Stimulated activated CD4-positive, alpha-beta T cell treated with anti-CD3 and anti-CD28 coated beads, Interleukin-2, amount 100 ng/mL, for 48 hours (primary cell): ENCODE results near the gene BBS2.

Experiments
- DNase-seq, 2 donors: peaks; one replicate each; pipeline ENCODE4 v3.0.0-alpha.2; 2020

The BBS2 gene

GRCh38 chr16:56477096-56477878, 42.5 kb downstream of the BBS2 start:
- no peak for DNase-seq

DNA sequence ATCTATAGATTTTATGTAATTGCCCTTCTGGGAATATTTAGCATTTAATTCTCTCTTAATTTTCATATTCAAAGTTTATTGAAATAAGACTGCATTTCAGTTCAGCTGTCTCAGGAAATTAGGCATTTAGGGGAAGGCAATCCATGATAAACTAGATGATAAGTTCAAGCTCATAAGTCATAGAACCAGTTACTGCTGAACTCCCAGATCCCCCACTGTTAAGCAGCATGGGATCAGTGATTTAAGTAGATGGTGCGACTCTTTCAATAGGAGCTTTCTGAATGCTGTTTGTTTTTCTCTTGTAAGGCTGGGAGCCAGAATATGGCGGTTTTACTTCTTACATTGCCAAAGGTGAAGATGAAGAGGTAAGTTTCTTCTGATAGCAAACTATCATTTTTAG, 44.6 kb downstream of the BBS2 start:
- no peak for DNase-seq

- no peak for DNase-seq
These were observed 49.2 kb downstream of the BBS2 start for GRCh38 chr16:56470666-56471065.

DNA sequence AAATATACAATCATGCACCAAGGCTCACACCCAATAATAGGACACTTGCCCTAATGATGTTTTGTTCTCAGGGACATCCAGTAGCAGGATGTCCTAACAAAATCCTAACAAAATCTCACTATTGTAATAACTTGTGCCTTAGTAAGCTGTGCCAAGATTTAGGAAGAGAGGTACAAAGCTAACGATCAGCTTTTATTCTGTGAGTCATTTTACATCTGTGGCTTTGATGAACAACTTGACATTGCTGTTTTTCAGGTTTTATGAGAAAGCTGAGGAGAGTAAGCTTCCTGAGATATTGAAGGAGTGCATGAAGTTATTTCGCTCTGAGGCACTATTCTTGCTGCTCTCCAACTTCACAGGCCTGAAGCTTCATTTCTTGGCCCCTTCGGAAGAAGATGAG, 49.6 kb downstream of the BBS2 start:
- DNase-seq, result no peak

GRCh38 chr16:56469748-56470147, 50.1 kb downstream of the BBS2 start:
- no peak for DNase-seq

- no peak for DNase-seq
These were observed 51.0 kb downstream of the BBS2 start for GRCh38 chr16:56468800-56469199.

DNA sequence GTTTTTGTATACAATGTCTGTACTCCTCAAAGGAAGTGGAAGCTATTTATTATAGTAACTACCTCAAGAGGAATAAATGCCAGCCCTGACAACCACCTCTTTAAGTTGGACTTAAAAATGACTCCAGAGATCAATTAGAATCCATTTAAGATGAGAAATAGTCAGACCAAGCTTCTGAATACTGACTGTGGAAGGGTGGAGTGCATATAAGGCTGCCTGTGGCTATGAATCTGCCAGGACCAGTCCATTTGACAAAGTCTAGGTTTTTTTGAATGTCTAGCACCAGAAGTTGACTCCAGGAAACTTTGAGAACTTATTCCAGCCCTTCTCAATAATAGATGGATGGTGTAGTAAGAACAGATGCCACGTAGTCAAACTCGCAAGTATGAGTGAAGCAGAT, 53.5 kb downstream of the BBS2 start:
- no peak for DNase-seq

- no peak for DNase-seq
These were observed 56.7 kb downstream of the BBS2 start for GRCh38 chr16:56463153-56463552.

DNA sequence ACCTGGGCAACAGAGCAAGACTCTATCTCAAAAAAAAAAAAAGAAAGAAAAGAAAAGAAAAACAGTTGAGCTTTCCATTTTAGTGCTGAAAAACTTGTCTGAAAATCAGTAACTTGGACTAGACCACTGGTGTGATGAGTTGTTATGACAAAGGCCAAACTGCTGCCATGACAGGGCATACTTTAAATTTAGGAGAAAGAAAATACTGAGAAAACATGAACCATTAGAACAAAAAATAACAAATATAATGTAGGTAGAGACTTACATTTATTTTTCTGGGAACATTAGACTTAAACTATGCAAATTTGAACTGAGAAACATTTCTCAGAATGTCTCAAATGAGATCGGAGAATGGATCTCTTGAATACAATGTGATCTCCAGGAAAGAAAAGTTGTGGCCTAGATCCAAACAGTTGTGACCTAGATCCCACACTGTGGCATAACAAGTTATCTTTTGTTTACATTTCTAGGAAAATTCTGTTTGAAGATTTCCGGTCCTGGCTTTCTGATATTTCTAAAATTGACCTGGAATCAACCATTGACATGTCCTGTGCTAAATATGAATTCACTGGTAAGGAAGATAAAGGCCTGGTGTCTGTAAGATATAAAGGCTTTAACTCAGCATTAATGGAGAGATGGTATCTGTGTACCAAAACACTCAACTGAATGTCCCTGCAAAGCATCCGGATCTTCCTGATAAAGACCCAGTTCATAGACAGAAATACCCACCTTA, 57.6 kb downstream of the BBS2 start:
- no peak for DNase-seq

DNA sequence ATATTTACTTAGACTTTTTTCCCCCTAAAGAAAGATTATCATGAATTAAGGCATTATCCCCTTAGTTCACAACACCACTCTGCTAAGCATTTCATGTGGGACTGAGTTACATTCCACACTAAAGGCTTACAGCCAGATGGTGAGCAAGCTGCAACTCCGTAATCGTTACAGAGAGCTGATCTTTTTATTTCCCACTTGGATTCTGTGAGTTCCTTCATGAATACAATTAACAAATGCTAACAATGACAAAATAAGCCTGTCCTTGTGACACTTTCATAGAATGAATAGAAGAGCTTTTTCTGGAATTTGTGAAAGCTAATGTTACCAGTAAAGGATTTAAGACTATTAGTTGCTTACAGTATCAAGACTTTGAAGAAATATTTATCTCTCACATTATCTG, 59.7 kb downstream of the BBS2 start:
- no peak for DNase-seq

- no peak for DNase-seq
These were observed 61.8 kb downstream of the BBS2 start for GRCh38 chr16:56457927-56458470.

- DNase-seq, result no peak
These were observed 67.8 kb downstream of the BBS2 start for GRCh38 chr16:56451753-56452689.

DNA sequence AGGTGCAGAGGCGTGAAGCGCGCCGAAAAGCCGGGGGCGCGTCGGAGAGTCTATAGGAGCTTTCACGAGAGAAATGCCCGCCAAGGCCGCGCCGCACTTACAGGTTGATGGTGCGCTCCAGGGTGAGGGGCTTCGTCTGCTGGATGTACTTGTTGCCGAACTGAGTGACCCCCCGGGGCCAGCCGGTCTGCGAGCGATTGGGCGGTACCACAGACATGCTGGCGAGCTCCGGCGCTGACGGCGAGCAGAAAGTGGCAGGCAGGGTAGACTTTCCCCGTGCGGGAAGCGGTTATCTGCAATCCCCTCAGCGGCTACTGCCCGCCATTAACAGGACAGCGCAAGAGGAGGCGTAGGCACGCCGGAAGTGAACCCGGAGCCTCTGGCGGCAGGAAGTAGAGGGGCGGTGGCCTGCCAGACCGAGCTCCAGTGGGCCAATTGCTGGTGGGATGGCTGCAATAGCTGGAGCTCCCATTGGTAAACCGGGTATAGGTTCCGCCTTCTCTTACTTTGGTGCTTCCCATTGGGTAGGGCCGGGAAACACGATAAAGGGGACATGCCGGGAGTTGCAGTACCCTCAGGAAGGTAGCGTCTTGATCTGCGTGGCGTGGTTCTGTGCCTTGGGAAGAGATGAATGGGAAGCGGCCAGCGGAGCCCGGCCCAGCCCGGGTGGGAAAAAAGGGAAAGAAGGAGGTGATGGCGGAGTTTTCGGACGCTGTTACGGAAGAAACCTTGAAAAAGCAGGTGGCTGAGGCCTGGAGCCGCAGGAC, 68.7 kb downstream of the BBS2 start, which contains the start of the genes NUDT21 and OGFOD1:
TSS of gene NUDT21 (minus strand) at position 347 of the 767 bp plus-strand sequence. CDS start at position 217, 130 bp downstream.
TSS of gene OGFOD1 (plus strand) at position 569 of the 767 bp plus-strand sequence. CDS start at position 628, 59 bp downstream.
- DNase-seq, result peak; percentile 81

- DNase-seq, result peak in 1 of 2 donors; percentile 32
These were observed 69.4 kb downstream of the BBS2 start for GRCh38 chr16:56450275-56450985.

DNA sequence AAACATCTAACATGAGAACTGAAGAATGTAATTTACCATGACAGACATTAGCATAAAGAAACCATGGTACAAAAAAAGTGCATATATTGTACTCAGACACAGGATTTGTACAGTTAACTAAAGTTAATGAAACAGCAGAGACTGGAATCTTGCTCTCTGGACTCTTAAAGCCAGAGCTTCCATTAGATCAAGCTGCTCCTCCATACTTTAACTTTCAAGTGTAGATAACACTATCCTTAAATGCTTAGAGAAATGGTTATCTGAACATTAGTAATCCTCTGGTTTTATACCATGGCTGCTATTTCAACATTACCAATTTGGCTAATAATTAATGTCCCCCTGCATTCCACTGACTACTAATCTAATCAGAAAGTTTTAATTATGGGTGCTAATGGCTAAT, 71.8 kb downstream of the BBS2 start:
- no peak for DNase-seq

DNA sequence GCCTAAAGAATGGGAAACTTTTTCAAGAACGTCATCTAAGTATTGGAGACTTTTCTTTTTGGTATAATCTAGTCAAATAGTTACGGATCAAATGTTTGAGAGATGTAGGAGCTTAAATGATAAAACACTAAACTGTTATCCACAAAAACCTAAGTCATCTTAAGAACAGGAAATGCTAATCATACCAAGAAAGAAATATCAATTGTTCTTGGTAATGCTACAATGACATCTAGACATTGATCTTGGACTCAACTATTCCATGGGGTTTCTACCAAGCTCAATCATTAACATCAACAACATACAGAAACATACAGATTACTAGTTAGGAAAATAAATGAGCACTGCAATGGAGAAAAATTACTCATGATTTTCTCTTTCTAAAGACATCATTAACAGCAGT, 72.5 kb downstream of the BBS2 start:
- DNase-seq, result no peak

DNA sequence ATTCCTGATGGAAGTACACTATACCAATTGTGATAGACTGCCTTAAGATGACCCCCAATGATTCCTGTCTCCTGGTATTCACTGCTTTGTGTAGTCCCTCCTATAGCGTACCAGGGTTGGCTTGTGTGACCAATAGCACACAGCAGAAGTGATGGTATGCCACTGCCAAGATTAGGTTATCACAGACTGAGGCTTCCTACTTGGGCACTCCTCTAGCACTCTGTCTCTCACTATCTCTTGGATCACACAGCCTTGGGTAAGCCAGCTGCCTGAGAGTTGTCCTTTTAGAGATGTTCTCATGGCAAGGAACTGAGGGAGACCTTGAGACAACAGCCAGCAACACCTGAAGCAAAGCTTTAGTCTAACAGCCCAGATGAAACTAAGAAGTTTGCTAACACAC, 81.8 kb downstream of the BBS2 start:
- no peak for DNase-seq

DNA sequence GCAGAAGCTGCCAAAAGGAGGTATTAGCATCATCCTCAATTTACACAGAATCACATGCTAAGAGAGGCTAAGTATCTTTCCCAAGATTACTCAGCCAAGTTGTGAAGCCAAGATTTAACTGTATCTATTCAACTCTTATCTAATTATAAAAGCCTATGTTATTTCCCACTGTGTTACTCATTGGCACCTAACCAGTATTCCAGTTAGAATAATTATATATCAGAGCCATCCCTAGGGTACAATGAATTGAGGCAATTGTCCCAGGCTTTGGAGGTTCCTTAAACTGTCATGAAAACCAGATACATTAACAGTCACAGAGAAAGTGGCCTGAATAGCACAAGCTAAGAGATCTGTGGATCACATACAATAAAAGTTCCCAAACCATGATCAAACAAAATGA, 83.6 kb downstream of the BBS2 start:
- no peak for DNase-seq
